Measurements from ENCODE around the gene ID2. TPM values are rescaled to one million over a fixed set of nuclear protein-coding genes. Genes with fewer than 3 reads are reported as not detected.

The ID2 gene
- total RNA-seq, 2 experiments from 2014 or later = 61.1 to 62.5 TPM

DNA sequence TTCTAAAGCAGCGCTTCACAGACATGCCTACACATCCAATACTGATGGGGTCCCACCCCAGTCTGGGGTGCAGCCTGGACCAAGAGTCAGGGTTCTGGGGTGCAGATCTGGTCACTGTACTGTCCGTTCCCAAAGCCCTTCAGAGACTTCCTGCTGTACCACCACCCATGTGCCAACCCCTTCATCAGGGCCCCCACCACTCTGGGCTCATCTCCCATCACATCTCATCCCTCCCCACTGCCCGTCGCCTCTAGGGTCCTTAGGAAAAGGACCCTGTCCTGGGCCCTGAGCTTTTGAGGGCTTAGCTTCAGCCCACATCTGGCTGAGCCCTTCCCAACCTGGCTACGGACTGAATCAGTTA, 37.9 kb upstream of the ID2 start:
- H3K4me1 Mint-ChIP-seq = peaks cover 2% of the 10 kb centered on the region

DNA sequence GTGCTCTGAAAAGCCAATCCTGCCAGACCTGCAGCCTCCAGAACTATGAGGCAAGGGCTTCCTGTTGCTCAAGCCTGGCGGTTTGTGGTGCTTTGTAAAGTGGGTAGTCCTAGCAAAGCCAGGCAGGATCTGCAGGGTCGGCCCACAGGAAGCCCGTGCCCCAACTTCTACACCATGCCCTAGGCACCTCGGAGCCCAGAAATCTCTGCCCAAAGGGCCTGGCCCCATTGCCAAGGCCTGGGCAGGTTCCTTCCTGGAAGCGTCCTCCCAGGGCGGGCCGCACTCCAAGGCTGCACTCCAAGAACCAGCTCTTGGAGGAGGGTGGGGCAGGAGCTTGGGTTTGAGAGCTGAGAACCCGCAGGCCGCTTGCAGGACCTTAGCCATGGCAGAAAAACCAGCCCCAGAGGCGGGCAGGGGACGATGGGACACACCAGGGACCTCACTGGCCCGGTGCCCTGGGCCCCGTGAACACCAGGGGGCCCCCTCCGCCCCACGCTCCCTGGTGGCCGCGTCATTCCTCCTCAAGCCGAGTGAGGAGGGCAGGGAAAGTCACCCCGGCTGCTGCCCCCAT, 37.2 kb upstream of the ID2 start:
- H3K9me3 Mint-ChIP-seq = peaks cover 2% of the 10 kb centered on the region
- H3K4me3 Mint-ChIP-seq = no peak overlapping the region
- H3K27me3 Mint-ChIP-seq = no peaks in the 10 kb centered on the region
- no peaks in the 10 kb centered on the region for H3K36me3 Mint-ChIP-seq
- H3K27ac Mint-ChIP-seq = no peak overlapping the region
- peaks cover 2% of the 10 kb centered on the region for H3K4me1 Mint-ChIP-seq
- no peak for DNase-seq

More for the DNA sequence above, 37.9 kb upstream of the ID2 start:
- Mint-ChIP-seq H3K27ac (no peak overlapping the region), H3K36me3 (no peaks in the 10 kb centered on the region), H3K9me3 (peaks cover 1% of the 10 kb centered on the region), H3K27me3 (no peaks in the 10 kb centered on the region), H3K4me3 (no peak overlapping the region)
- DNase-seq = no peak

DNA sequence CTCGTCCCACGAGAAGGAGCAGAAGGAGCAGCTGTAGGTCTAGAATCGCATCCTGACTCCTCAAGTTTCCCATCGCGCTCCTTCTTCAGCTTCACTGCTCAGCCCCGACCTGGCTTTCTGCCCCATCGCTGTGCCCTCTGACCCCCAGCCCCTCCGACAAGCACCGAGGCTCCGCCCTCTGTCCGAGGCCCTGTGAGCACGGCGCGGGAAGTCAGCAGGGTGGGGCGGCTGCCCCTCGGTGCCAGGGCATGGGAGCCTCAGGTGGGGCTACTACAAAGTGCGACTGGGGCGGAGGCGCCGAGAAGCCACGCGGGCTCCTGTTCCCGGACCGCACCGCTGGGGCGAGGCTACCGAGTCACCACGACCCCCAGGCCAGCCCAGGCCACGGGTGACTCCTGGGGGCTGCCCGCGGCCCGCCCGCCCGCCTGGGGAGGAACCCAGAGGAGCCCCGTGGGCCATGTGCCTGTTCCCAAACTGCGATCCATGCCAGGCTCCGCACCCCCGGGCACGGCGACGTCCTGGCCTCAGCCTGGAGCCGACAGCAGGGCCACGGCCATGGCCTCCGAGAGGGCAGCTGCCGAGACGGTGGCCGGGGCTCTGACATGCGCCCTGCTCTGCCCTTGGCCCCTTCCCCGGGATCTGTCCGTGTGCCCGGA, 36.6 kb upstream of the ID2 start:
- H3K27me3 Mint-ChIP-seq = no peaks in the 10 kb centered on the region
- peaks cover 2% of the 10 kb centered on the region for H3K4me1 Mint-ChIP-seq
- DNase-seq = no peak
- peaks cover 2% of the 10 kb centered on the region for H3K9me3 Mint-ChIP-seq
- no peak overlapping the region for H3K27ac Mint-ChIP-seq
- no peaks in the 10 kb centered on the region for H3K36me3 Mint-ChIP-seq
- no peak overlapping the region for H3K4me3 Mint-ChIP-seq

DNA sequence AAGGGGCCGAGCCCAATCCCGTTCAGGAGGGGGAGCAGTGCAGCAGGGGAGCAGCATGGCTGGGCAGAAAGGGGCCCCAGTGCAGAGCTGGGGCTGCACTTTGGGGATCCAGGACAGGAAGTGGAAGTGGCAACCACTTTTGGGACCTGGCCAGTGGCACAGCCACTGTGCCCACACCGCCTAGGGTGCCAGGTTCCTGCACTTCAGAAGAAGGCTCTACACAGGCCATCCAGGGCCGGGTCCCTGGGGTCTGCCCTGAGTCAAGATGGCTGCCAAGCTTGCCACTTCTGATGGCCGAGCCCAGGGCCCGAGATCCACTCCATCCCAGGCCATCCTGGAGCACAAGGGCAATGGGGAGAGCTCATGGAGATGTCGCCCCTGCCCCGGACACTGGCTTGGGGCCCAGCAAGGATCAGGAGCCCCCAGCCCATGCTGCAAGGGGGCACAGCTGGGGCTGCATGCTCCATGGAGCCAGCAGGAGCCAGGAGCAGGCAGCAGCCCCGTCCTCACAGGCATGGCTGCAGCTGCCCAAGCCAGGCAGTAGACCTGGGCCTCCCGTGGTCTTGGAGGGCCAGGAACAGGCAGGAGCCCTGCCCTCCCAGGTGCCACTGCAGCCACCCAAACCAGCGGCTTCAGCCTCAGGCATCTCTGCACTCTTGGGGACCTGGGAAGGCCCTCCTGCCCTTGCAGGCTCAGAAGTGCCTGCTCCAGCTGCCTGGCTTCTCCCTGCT, 35.0 kb upstream of the ID2 start:
- no peaks in the 10 kb centered on the region for H3K36me3 Mint-ChIP-seq
- no peaks in the 10 kb centered on the region for H3K27me3 Mint-ChIP-seq
- no peak overlapping the region for H3K4me3 Mint-ChIP-seq
- peaks cover 2% of the 10 kb centered on the region for H3K4me1 Mint-ChIP-seq
- H3K27ac Mint-ChIP-seq = no peak overlapping the region
- DNase-seq = no peak
- H3K9me3 Mint-ChIP-seq = peaks cover 2% of the 10 kb centered on the region

DNA sequence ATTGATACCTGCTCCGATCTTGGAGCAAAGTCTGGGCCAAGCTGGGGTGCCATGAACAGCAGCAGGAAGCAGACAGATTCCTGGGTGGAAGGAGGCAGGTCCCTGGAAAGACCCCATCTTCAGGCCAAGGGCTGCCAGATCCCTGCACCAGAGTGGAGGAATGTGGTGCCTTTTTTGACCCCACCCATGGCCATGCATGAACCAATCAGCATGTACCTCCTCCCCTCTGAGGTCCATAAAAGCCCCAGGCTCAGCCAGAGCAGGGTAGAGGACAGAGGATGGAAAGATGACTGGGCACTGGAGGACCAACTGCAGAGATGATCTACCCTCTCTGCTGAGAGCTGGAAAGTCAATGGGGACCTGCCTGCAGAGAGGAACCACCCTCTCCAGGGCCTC, 34.4 kb upstream of the ID2 start:
- no peak for DNase-seq
- Mint-ChIP-seq H3K4me3 (no peak overlapping the region), H3K27ac (no peak overlapping the region), H3K27me3 (no peaks in the 10 kb centered on the region), H3K9me3 (peaks cover 2% of the 10 kb centered on the region), H3K4me1 (peaks cover 2% of the 10 kb centered on the region), H3K36me3 (no peaks in the 10 kb centered on the region)

DNA sequence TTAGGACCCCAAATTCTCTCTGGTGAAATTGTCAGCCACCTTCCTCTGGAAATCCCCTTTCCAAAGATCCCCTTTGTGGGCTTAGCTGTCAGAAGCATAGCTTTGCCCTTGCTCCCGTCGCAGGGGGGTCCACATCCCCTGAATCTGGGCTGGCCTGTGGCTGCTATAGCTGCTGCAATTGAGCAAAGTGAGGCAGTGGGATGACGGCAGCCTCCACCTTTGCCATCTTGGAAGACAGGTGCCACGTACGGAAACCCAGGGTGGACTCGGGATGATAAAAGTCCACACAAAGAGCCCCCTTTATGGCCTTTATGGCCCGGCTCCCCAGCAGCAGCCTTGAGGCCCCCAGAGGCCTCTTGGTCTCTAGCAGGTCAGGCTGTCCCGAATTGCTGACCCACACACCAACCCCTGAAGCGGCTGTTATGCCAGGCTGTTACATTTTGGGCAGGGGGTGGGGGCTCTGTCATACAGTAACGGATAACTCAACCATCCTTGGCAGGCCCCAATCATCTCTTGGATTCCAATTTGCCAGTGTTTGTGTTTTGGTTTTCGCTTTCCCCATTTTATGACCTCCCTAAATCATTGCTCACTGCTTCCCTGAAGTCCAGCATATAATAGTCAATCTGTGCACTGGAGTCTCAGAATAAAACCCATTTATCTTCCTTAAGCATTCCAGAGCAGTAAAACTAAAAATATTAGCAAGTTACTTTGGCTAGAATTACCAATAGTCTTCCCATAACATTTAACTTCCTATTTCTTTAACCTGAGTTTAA, 33.2 kb upstream of the ID2 start:
- no peak overlapping the region for H3K4me3 Mint-ChIP-seq
- H3K4me1 Mint-ChIP-seq = peaks cover 2% of the 10 kb centered on the region
- H3K9me3 Mint-ChIP-seq = peaks cover 2% of the 10 kb centered on the region
- no peak for DNase-seq
- H3K27me3 Mint-ChIP-seq = no peaks in the 10 kb centered on the region
- no peak overlapping the region for H3K27ac Mint-ChIP-seq
- H3K36me3 Mint-ChIP-seq = no peaks in the 10 kb centered on the region

DNA sequence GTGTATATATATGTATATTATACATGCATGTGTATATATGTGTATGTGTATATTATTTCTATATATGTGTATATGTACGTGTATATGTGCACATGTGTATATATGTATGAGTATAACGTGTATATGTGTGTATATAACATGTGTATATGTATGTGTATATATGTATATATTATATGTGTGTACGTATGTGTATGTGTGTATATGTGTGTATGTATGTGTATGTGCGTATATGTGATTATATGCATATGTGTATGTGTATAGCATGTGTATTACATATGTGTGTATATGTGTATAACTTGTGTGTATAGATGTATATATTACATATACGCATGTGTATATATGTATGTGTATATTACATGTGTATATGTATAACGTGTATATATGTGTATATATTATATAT, 32.1 kb upstream of the ID2 start:
- H3K27ac Mint-ChIP-seq = no peak overlapping the region
- H3K36me3 Mint-ChIP-seq = no peaks in the 10 kb centered on the region
- no peak overlapping the region for H3K4me3 Mint-ChIP-seq
- peaks cover 2% of the 10 kb centered on the region for H3K9me3 Mint-ChIP-seq
- H3K27me3 Mint-ChIP-seq = peaks cover 1% of the 10 kb centered on the region
- DNase-seq = no peak
- H3K4me1 Mint-ChIP-seq = no peaks in the 10 kb centered on the region

DNA sequence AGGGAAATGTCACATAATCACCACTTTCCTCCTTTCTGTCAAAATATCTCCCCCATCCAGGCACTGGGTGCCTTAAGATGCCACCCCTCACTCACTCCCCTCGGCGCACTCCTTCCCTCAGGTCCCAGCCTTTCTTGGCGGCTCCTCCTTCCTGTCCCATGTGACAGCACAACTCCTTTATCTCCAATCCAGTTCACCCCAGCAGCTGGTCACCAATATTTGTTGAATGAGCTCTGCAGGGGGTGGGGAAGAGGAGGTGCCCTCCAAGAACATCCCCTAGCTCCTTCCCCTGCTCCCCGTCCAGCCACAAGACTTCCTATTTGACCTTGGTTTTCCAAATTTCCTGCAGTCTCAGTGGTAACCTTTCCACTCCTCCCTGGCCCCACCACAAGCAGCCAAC, 31.6 kb upstream of the ID2 start:
- H3K4me1 Mint-ChIP-seq = no peaks in the 10 kb centered on the region
- no peak overlapping the region for H3K27ac Mint-ChIP-seq
- H3K27me3 Mint-ChIP-seq = peaks cover 4% of the 10 kb centered on the region
- no peak overlapping the region for H3K4me3 Mint-ChIP-seq
- H3K36me3 Mint-ChIP-seq = no peaks in the 10 kb centered on the region
- peaks cover 2% of the 10 kb centered on the region for H3K9me3 Mint-ChIP-seq
- DNase-seq = no peak

DNA sequence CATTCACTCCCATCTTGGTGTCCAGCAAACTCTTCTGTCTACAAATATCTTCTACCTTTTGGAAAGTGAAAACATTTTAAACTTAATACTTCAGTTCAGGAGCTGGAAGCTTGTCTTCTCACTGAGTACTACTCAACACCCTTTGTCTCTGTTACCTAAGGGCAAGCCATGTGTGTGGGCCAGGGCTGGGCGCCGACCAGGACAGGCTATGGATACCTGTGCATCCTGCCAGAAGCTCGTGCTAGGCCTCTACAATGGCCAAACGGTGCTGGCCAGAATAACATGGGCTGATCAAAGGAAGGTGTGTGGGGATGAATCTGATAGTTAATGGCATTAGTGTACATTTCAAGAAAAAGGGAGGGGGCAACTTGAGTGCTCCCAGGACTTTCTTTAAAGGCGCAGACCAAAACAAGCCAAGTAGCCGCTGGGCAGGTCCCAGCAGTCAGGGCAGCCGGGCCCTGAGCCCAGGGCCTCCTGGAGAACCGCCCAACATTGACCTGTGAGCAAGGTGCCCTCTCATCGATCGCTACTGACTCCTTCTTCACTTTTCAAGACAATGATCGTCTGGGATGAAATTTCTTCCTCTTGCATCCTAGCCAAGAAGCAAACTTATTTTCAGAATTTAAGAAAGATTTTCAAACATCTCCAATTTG, 29.0 kb upstream of the ID2 start:
- H3K27ac Mint-ChIP-seq = no peak overlapping the region
- no peak for DNase-seq
- H3K36me3 Mint-ChIP-seq = no peaks in the 10 kb centered on the region
- peaks cover 12% of the 10 kb centered on the region for H3K4me1 Mint-ChIP-seq
- H3K9me3 Mint-ChIP-seq = peaks cover 2% of the 10 kb centered on the region
- H3K4me3 Mint-ChIP-seq = no peak overlapping the region
- peaks cover 24% of the 10 kb centered on the region for H3K27me3 Mint-ChIP-seq

DNA sequence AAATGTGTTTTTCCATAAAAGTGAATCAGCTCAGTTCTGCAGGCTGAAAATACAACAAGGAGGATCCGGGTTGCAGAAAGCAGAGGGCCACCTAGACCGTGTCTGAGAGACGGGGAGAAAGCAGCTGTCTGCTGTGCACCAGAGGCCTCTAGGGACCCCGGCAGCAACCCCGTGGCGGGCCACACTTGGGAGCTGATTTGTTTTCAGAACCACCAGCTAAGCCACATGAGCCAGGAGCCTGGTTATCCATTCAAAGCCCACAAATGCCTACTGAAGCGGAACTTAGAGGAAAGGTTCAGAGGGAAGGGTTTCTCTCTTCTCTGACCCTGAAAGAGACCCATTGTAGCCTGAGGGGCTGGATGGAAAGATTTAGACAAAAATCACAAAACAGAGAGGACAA, 28.4 kb upstream of the ID2 start:
- no peak for DNase-seq
- Mint-ChIP-seq H3K27ac (no peak overlapping the region), H3K9me3 (peaks cover 2% of the 10 kb centered on the region), H3K4me1 (peaks cover 13% of the 10 kb centered on the region), H3K36me3 (no peaks in the 10 kb centered on the region), H3K27me3 (peaks cover 28% of the 10 kb centered on the region), H3K4me3 (no peak overlapping the region)

DNA sequence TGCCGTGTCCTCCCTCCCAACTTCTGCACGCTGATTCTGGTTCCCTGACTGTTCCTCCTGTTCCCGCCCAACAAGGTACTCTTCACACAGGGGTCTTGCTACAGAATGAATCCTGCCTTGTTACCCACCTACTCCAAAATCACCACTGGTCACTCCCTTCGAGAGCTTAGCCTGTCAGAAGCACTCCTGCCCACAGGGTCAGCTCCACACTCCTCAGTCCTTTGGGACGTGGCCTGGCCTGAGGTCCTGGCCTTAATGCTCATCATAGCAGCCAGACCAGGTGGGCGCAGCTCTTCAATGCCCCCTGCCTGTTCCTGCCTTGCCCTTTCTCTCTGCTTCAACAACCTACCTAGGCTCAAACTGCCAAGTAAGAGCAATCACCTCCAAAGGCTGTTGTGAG, 27.8 kb upstream of the ID2 start:
- no peak overlapping the region for H3K4me3 Mint-ChIP-seq
- no peak for DNase-seq
- H3K27me3 Mint-ChIP-seq = peaks cover 30% of the 10 kb centered on the region
- peaks cover 13% of the 10 kb centered on the region for H3K4me1 Mint-ChIP-seq
- no peaks in the 10 kb centered on the region for H3K36me3 Mint-ChIP-seq
- H3K9me3 Mint-ChIP-seq = no peaks in the 10 kb centered on the region
- H3K27ac Mint-ChIP-seq = no peak overlapping the region

DNA sequence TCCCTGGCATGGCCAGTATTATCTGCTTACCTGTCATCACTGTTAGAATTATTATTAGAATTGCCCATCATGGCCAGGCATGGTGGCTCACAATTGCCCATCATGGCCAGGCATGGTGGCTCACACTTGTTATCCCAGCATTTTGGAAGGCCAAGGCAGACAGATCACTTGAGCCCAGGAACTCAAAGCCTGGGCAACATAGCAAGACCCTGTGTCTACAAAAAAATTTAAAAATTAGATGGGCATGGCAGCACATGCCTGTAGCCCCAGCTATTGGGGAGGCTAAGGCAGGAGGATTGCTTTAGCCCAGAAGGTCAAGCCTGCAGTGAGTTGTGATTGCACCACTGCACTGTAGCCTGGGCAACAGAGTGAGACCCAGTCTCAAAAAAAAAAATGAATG, 27.4 kb upstream of the ID2 start:
- Mint-ChIP-seq H3K36me3 (no peaks in the 10 kb centered on the region), H3K9me3 (no peaks in the 10 kb centered on the region), H3K4me3 (no peak overlapping the region), H3K27ac (no peak overlapping the region), H3K4me1 (peaks cover 13% of the 10 kb centered on the region), H3K27me3 (peaks cover 34% of the 10 kb centered on the region)
- DNase-seq = no peak

DNA sequence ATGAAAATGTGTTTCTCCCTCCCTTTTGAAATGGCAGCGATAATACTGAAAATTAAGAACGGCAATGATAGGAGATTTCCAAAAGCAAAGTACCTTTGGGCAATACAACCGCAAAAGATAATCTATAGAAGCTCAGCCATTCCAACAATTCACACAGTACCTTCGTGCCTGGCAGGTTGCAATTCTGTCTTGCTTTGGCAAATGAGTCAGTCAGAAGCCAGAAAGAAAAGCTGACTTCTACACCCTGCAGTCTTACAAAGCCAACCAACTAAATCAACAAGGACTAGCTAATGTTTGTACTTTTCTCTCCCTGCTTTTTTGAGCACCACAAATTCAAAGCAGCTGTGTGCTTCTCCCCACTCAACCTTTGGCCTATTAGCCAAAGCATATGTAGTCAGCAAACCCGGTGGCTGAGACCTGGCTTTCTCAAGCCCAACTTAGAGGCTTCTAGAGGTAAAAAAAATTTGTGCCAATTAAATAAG, 25.7 kb upstream of the ID2 start:
- Mint-ChIP-seq H3K9me3 (no peaks in the 10 kb centered on the region), H3K27ac (no peak overlapping the region), H3K27me3 (peaks cover 43% of the 10 kb centered on the region), H3K36me3 (no peaks in the 10 kb centered on the region), H3K4me3 (no peak overlapping the region), H3K4me1 (peaks cover 13% of the 10 kb centered on the region)
- DNase-seq = no peak

DNA sequence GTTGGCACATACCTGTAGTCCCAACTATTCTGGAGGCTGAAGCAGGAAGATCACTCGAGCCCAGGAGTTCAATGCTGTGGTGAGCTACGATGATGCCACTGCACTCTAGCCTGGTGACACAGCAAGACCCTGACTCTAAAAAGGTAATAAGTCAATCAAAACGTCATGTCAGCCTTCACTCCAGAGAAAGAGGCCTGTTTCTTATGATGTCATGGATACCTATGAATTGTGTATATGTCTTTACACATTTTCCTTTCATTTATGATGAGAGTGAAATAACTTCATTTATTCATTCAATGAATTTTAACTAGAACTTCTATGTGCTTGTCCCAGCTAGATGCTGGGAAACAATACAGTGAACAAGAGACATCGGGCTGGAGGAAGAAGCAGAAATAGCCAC, 25.0 kb upstream of the ID2 start:
- Mint-ChIP-seq H3K27ac (no peak overlapping the region), H3K9me3 (no peaks in the 10 kb centered on the region), H3K4me3 (no peak overlapping the region), H3K4me1 (peaks cover 13% of the 10 kb centered on the region), H3K36me3 (no peaks in the 10 kb centered on the region), H3K27me3 (peaks cover 47% of the 10 kb centered on the region)
- no peak for DNase-seq

Measured in activated naive CD8-positive, alpha-beta T cell treated with anti-CD3 and anti-CD28 coated beads for 36 hours (primary cell).